Vagina (tissue), 2 donors: ENCODE measurements around the gene AMOTL1.

ENCODE experiments used
- POLR2A ChIP-seq, 2 donors: fragments of 450-650 bp; IDR thresholded peaks; one replicate each; pipeline ENCODE4 v1.6.1; 2017; ENCODE audit warnings: antibody characterized with exemption in 2 of 2, mild to moderate bottlenecking in 2 of 2, moderate library complexity in 2 of 2
- POLR2AphosphoS5 ChIP-seq, 2 donors: sonication (generic); formaldehyde crosslinking; IDR thresholded peaks; one replicate each; pipeline ENCODE4 v1.9.0; 2017; ENCODE audit warnings: antibody characterized with exemption in 2 of 2, mild to moderate bottlenecking in 2 of 2, low read depth in 1 of 2; ENCODE audit not compliant: insufficient read depth in 1 of 2

DNA sequence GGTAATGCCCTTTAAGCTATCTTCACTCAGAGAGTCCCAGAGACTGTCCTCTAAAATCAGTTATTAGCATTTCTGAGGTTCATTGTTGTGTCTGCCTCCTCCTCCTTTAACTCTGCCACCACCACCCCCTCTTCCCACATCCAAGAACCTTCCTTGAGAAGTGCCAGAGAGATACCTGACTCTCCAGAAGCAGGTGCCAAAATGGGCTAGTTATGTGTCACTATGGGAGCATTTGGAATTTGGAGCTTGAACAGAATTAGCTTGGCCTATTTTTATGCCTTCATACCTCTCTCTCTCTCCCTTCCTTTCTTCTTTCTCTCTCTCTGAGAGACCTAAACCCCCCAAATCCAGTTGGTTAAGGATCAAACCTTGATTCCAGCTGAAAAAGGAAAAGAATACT, 75.9 kb downstream of the AMOTL1 start:
- TF ChIP-seq POLR2AphosphoS5 (IDR thresholded peaks at IDR 0.05; ENCODE audit: insufficient read depth in 1 of 2, low read depth in 1 of 2), result no peak
- TF ChIP-seq POLR2A (IDR thresholded peaks at IDR 0.05), result no peak
